ENCODE results near the gene POTEF.
"Not testable (repeated sequence)": the region's sequence is repeated elsewhere in the genome, so short reads cannot be mapped to it uniquely, and the experiment has no call there.

DNA sequence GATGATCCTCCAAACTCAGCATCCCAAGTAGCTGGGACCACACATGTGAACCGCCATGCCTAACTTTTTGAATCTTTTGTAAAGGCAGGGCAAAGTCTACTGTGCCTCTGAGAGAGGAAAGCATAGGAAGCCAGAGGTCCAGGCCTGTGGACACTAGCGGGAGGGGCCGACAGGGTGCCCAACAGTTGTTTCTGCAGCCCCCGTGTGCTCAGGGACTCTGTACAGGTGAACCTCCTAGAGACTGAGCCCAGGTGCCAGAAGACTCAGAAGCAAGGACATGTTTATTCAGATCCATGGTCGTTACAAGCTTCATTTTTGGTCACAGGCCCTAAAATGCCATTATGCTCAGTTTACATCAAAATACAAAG is 22.1 kb upstream of the POTEF start:
- TF ChIP-seq, protein P1, sequence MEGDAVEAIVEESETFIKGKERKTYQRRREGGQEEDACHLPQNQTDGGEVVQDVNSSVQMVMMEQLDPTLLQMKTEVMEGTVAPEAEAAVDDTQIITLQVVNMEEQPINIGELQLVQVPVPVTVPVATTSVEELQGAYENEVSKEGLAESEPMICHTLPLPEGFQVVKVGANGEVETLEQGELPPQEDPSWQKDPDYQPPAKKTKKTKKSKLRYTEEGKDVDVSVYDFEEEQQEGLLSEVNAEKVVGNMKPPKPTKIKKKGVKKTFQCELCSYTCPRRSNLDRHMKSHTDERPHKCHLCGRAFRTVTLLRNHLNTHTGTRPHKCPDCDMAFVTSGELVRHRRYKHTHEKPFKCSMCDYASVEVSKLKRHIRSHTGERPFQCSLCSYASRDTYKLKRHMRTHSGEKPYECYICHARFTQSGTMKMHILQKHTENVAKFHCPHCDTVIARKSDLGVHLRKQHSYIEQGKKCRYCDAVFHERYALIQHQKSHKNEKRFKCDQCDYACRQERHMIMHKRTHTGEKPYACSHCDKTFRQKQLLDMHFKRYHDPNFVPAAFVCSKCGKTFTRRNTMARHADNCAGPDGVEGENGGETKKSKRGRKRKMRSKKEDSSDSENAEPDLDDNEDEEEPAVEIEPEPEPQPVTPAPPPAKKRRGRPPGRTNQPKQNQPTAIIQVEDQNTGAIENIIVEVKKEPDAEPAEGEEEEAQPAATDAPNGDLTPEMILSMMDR (conservative IDR thresholded peaks at IDR 0.05; ENCODE audit: low read depth, low read length), result not testable (repeated sequence)
- TF ChIP-seq EZH2 (IDR thresholded peaks at IDR 0.05; ENCODE audit: borderline replicate concordance, low read depth, low read length, poor library complexity, severe bottlenecking), result not testable (repeated sequence)

Data from A673 (cell line).